ENCODE results near the gene CEL.

CEL gene

DNA sequence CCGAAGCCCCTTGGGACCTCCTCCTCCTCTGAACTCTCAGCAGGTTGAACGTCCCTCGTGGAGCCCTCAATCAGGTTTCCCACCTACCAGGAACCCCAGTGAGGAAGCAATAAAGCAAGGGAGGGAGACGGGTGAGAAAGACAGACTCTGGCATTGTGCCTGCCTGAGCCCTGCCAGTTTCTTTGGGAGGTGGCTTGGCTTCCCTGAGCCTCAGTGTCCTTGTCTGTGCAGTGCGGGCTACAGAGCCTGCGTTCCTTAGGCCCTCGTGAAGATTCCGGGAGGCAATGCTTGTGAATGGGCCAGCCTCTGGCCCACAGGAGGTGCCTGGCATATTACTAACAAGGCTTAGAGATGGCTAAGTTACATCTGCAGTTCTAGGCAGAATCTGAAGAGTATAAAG lies 19.1 kb upstream of the CEL start:
- POLR2A ChIA-PET: interaction anchor here (1.5 kb wide), 1 partner anchor 12 kb away, joined by 6 read pairs; the partner anchor contains the start of gene GTF3C5
- Histone ChIP-seq H3K36me3 (ENCODE audit: control insufficient read depth in 2 of 2, insufficient read depth in 1 of 2, low read length in 2 of 2) (peaks cover 5 to 75% of the 10 kb centered on the region in 2 experiments), H3K4me3 (ENCODE audit: low read depth, low read length) (no peak overlapping the region), H3K9me3 (ENCODE audit: control insufficient read depth, insufficient read depth, low read depth, low read length) (no peaks in the 10 kb centered on the region), H3K4me1 (ENCODE audit: control insufficient read depth, insufficient read depth, low read length) (no peaks in the 10 kb centered on the region), H3K27ac (ENCODE audit: extremely low read depth, low read depth, low read length) (no peak overlapping the region)
- TF ChIP-seq ZNF792 (tag by site-specific recombination; IDR thresholded peaks at IDR 0.05): no peak
- no peak for TF ChIP-seq ZNF214 (tag by site-specific recombination; IDR thresholded peaks at IDR 0.05; ENCODE audit: borderline replicate concordance)
- TF ChIP-seq OVOL3 (tag by site-specific recombination; IDR thresholded peaks at IDR 0.05): no peak
- TF ChIP-seq ZNF530 (tag by site-specific recombination; IDR thresholded peaks at IDR 0.05; ENCODE audit: low read depth): no peak
- no peak for TF ChIP-seq ZNF701 (tag by site-specific recombination; IDR thresholded peaks at IDR 0.05)
- no peak for TF ChIP-seq ZSCAN4 (tag by site-specific recombination; IDR thresholded peaks at IDR 0.05)
- TF ChIP-seq PRDM10 (tag by site-specific recombination; IDR thresholded peaks at IDR 0.05): no peak
- no peak for TF ChIP-seq ZFP3 (tag by site-specific recombination; IDR thresholded peaks at IDR 0.05; ENCODE audit: low read depth)
- TF ChIP-seq ZBTB26 (tag by site-specific recombination; optimal IDR thresholded peaks at IDR 0.05): no peak
- TF ChIP-seq ZXDB (tag by site-specific recombination; IDR thresholded peaks at IDR 0.05): no peak
- TF ChIP-seq ZNF514 (tag by site-specific recombination; IDR thresholded peaks at IDR 0.05): no peak
- no peak for TF ChIP-seq ZBTB11 (tag by site-specific recombination; conservative IDR thresholded peaks at IDR 0.05; ENCODE audit: low read depth)
- no peak for TF ChIP-seq ZNF549 (tag by site-specific recombination; IDR thresholded peaks at IDR 0.05)
- TF ChIP-seq ZNF354C (tag by site-specific recombination; IDR thresholded peaks at IDR 0.05; ENCODE audit: borderline replicate concordance, low read depth): no peak
- no peak for TF ChIP-seq SP3 (tag by site-specific recombination; IDR thresholded peaks at IDR 0.05)
- no peak for TF ChIP-seq GFI1B (tag by site-specific recombination; IDR thresholded peaks at IDR 0.05)
- CTCF ChIA-PET: interaction anchor here (0.6 to 9.6 kb wide), 6 partner anchors 11 to 444 kb away, joined by 3 to 117 read pairs (median 6); partner anchors contain the start of gene GTF3C5

Data from HEK293 (cell line).